Pericardium fibroblast (primary cell): ENCODE measurements around the gene PLEKHA8. TPM values are rescaled to one million over a fixed set of nuclear protein-coding genes. Genes with fewer than 3 reads are reported as not detected.

Experiments
- total RNA-seq: library from RNA; depleted of rRNA; stranded (reverse); fragments of >200 nt; gene quantifications from 2 replicates; pipeline ENCODE4 v1.2.3, GENCODE V29; 2015

Gene PLEKHA8, protein sequence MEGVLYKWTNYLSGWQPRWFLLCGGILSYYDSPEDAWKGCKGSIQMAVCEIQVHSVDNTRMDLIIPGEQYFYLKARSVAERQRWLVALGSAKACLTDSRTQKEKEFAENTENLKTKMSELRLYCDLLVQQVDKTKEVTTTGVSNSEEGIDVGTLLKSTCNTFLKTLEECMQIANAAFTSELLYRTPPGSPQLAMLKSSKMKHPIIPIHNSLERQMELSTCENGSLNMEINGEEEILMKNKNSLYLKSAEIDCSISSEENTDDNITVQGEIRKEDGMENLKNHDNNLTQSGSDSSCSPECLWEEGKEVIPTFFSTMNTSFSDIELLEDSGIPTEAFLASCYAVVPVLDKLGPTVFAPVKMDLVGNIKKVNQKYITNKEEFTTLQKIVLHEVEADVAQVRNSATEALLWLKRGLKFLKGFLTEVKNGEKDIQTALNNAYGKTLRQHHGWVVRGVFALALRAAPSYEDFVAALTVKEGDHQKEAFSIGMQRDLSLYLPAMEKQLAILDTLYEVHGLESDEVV
- 6.7 and 7.9 TPM in 2 replicates for total RNA-seq

DNA sequence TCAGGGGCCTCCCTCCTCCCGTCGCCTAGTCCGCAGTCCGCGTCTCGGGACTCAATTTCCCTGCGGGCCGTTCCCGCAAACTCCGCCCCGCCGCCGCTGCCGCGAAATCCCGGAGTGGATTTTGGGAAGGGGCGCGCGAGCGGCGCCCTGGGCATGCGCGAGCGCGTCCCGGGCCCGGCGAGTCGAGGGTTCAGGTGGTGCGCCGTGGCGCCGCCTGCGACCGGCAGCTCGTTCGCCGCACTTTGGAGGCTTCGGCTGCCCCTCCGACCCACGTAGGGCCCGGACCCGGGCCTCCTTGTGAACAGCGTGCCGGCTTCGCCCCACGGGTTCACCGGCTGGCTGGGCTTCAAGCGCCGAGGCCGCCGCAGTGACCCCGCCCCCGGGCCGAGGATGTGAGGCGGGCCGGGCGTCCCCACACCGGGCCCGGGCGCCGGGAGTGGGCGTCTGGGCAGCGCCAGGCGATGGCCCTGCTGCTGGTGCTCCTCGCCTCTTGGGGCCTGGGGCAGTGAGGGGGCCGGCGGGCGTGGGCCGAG lies at the start of gene PLEKHA8:
Gene PLEKHA8, plus strand, starts transcription at position 197 of the 533 bp plus-strand sequence. CDS start 351 bp downstream, outside the sequence.

DNA sequence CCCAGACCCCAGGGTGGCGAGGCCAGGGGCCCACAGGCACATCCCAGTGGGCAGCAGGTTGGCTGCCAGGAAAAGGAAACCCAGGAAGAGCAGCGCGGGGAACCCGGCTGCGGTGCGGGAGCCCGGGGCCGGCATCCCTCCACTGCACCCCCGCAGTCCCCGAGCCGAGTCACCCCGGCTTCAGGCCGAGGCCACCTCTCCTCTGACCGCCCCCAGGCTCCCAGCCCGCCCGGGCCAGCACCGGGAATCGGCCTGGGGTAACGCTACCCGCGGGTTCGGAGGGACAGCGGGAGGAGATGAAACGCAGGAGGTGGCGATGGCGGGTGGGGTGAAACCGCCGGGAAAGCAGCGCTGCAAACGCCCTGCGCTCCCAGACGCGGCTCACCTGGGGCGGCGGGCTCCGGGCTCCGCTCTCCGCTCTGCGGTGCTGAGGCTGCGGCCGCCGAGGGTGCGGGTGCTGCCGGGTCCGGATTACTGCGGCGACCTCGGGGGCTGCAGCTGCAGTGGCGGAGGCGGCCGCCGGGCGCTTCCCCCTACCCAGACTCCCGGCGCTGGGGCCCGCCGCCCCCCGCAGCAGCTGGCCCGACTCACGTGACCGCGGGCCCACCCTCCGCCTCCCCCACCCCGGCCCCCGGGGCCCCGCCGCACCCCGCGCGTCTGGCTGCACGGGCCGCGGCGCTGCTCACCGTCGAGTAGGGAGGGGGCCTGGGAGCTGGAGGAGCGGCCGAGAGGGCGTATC lies 38.8 kb upstream of the PLEKHA8 start, which contains the start of gene SCRN1:
Gene SCRN1, minus strand, starts transcription at position 545 of the 739 bp plus-strand sequence. CDS start 20,734 bp downstream, outside the sequence.

DNA sequence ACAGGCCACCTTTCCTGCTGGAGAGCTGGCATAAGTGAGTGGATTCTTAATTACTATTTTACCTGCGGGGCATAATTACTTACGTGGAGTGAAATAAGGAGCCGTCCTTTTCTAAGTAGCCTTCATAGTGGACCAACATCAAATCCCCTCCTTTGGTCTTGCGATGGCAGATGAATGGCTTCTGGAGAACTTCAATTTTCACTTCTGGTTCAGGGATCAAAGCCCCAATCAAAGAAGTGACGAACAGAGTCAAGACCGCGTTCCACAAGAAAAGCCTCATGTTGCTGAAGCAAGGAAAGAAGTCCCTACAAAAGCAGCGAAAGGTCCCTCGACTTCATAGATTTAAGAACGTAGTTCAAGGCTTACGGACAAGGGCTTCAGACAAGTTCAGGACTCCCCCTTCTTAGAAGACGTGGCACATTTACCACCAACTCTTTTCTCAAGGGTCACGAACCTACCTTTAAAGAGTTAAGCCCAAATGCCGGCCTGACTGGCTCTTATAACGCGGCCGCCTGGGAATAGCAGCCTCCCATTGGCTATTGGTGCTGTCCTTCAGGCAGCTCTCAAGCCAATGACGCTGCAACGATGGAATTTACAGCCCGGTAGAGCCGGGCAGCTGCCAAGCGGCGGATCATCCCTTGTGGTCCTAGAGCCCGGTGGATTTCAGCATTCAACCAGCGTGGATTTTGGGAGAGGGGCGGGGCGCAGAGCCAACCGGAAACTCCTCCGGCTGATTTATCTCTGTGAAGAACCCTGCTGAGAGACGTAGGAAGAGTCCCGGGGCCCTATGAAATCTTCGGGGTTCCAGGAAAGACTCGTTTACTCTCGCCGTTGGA lies 1.8 kb upstream of the PLEKHA8 start, which contains the start of gene FKBP14:
Gene FKBP14, minus strand, starts transcription at position 474 of the 836 bp plus-strand sequence. Its CDS starts 194 bp downstream, at position 280.

DNA sequence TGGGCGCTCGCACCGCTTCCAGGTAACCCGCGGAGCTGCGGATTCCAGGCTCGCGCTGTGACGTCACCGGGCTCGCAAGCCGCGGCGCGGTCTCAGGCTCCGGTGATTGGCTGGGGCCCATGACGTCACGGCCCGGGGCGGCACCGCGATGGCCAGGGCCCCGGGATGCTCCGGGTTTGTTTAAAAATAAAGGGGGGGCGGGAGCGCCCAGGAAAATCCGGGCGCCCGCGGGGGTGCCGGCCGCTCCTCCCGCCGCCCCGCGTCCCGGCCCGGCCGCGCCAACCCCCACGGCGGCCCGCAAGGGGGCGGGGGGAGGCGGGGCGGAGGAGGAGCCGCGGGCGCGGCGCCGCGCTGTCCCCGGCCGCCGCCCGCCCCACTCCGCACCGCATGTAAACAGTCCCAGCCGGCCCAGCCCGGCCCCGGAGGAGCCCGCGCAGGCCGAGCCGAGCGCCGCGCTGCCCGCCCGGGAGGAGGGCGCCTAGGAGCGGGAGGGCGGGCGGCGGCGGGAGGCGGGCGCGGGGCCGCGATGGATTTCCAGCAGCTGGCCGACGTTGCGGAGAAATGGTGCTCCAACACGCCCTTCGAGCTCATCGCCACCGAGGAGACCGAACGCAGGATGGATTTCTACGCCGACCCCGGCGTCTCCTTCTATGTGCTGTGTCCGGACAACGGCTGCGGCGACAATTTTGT lies 106.5 kb downstream of the PLEKHA8 start, which contains the start of gene MTURN:
Gene MTURN, plus strand, starts transcription at position 376 of the 690 bp plus-strand sequence. Its CDS starts 151 bp downstream, at position 527.

Other genes with a start within 250 kb of the PLEKHA8 start
- gene WIPF3, start 221.9 kb upstream of the PLEKHA8 start, total RNA-seq: 0.17 TPM in 1 of 2 replicates, not detected in the other
- 80.6 and 92.5 TPM in 2 replicates for gene SCRN1, start 38.6 kb upstream of the PLEKHA8 start, total RNA-seq
- gene FKBP14, start 1.7 kb upstream of the PLEKHA8 start, total RNA-seq: 18.6 and 27.9 TPM in 2 replicates
- gene MTURN, start 106.6 kb downstream of the PLEKHA8 start, total RNA-seq: 16.1 and 27.5 TPM in 2 replicates